ENCODE measurements around the gene MCTP1.
"Not testable (repeated sequence)": the region's sequence is repeated elsewhere in the genome, so short reads cannot be mapped to it uniquely, and the experiment has no call there.

Gene MCTP1

GRCh38 chr5:95244479-95244878, 40.4 kb downstream of the MCTP1 start:
- DNase-seq: peak; percentile 6

- DNase-seq: no peak
These were observed 43.3 kb downstream of the MCTP1 start for GRCh38 chr5:95241635-95242034.

- no peak for DNase-seq
These were observed 43.7 kb downstream of the MCTP1 start for GRCh38 chr5:95241161-95241560.

- DNase-seq: no peak
These were observed 46.2 kb downstream of the MCTP1 start for GRCh38 chr5:95238560-95239325.

GRCh38 chr5:95237324-95237723, 47.6 kb downstream of the MCTP1 start:
- no peak for DNase-seq

GRCh38 chr5:95235439-95235982, 49.4 kb downstream of the MCTP1 start:
- DNase-seq: no peak

GRCh38 chr5:95229646-95230045, 55.2 kb downstream of the MCTP1 start:
- DNase-seq: no peak

GRCh38 chr5:95224701-95225459, 60.0 kb downstream of the MCTP1 start:
- no peak for DNase-seq

DNA sequence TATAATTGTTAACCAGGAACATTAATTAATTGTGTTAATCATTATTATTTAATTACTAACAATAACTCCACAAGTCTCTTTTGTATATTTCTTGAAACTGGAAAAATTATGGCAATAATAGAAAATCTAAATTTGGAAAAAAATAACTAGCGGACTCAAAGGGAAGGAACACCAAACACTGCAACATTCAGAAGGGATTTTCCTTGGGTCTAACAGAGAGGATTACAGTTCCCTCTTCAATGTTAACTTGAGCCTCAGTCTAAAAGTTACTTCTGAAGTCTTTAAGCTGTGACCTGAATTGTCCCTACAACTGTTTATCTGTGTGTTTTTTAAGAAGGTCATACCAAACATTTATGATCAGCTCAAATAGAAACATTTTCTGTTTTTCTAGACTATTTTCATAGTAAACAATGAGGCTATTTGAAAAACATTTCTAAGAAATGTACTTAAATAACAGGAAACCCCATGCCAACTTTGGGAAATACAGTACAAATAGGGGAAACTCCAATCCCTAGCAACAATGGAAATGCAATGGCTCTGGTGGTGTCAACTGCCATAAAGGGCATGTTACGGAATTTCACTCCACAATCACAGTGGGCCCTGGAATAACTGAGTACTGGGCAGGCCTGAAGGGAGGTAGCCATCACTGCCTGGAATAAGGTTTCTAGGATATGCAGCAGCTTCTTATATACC, 61.2 kb downstream of the MCTP1 start:
- no peak for DNase-seq

- DNase-seq: no peak
These were observed 62.1 kb downstream of the MCTP1 start for GRCh38 chr5:95222836-95223235.

DNA sequence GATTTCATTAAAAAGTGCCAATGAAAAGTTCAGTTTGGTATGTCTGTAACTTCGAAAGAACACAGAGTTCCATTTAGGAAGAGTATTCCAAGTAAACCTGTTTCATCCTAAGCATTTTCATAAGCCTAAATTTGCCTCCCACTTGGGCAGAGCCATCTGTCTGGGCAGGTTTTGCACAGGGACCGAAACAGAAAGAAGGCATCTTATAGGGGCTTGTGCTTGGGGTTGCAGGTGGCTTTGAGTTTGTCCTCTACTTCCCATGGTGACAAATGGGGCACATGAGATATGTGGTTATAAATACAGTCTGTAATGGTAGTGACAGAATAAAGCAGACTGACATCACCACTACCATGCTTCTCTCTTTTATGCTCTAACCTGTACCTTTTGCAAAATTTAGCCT, 63.7 kb downstream of the MCTP1 start:
- DNase-seq: peak; percentile 1

DNA sequence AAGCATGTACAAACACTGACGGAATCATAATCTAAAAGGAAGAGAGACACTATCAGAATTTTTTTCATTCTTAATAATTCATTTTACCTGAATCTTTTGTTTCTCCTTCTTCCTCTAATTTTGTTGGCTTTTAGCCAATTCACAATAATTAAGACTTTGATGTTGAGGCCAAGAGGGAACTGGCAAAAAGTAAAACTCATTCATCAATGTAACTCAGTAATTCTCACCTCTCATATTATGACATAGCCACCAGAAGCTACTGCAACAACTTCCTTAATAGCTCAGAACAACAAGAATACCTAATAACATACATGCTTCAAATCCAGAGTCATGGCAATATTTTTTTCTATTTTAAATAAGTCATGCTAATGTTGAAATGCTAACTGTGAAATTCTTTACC, 64.5 kb downstream of the MCTP1 start:
- DNase-seq: no peak

DNA sequence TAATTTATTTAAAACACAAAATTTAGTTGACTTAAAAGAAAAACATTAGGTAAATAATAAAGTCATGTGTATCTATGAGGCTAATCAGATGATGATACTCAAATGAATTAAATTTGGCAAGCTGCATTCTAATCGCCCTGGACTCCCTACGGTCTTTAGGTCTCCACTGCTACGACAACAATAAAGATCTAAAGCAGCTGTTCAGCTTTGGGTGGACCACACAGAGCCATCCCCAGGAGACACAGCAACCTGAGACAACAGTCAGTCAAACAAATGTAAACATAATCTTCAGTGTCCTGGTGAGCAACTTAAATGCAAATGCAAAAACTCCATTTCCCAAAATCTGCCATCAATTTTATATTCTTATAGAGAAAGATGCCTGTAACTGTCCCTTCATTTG, 65.5 kb downstream of the MCTP1 start:
- DNase-seq: peak; percentile 15

DNA sequence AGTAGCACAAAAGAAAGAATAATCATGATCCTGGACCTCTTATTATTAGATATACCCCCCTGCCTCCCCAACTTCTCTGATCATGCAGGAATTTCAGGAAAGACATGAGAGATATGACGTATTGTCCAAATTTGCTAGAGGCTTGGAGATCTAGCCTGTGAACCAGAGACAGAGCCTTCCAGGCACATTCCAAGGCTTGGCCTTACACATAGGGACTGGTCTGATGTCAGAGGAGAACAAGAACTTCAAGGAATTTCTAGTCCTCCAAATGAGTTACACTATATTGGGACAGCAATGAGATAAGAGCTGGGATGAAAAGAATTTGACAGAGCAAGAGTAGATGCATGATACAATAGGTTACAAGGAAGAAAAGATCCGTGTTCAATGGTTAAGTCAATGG, 67.0 kb downstream of the MCTP1 start:
- DNase-seq: no peak

DNA sequence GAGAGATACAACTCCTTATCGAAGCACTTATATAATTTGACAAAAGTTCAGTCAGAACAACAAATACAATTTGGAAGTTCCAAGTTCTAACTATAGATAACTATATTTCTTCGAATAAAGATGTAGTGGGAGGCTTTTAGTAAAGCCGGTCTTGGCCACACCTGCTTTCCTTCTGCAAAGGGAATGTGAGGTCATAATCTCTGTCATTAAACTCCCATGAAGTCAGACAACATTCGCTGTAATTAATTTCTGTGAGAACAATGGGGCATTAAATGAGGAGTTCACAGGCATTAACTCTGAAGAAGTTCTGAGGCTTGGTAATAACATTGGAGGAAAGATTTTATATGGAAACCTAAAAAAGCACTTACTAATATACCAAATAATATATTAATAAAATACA, 67.5 kb downstream of the MCTP1 start:
- DNase-seq: no peak

GRCh38 chr5:95216136-95216955, 68.5 kb downstream of the MCTP1 start:
- DNase-seq: peak; percentile 11

GRCh38 chr5:95207811-95208210, 77.1 kb downstream of the MCTP1 start:
- DNase-seq: not testable (repeated sequence)

DNA sequence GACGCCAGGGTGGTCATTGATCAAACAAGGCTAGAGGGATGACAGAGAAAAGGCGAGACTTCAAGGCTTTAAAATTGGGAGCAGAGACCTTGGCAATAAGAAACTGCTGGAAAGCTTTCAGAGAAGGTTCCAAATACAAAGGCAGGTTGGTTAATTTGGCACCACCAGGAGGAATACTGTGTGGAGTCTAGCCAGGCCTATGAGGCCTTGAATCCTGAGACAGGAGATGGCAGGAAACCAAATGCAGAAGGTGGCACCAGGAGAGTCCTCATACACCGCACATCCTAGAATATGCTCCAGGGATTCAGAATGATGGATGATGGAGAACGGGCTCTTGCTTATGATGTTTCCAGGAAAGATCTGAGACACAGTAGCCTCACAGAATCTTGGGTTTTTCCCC, 90.0 kb downstream of the MCTP1 start:
- no peak for DNase-seq

- no peak for DNase-seq
These were observed 93.6 kb downstream of the MCTP1 start for GRCh38 chr5:95191330-95191729.

DNA sequence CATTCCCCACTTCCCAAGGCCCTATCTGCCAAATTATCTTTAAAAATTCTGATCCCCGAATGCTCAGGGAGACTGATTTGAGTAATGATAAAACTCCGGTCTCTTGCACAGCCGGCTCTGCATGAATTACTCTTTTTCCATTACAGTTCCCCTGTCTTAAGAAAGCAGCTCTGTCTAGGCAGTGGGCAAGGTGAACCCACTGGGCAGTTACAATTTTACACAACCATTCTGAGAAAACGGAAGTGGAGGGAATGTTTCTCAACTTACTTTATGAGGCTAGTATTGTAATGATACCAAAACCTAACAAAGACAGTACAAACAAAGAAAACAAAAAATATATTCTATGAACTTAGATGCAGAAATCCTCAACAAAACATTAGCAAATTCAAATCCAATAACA, 100.0 kb downstream of the MCTP1 start:
- DNase-seq: no peak

DNA sequence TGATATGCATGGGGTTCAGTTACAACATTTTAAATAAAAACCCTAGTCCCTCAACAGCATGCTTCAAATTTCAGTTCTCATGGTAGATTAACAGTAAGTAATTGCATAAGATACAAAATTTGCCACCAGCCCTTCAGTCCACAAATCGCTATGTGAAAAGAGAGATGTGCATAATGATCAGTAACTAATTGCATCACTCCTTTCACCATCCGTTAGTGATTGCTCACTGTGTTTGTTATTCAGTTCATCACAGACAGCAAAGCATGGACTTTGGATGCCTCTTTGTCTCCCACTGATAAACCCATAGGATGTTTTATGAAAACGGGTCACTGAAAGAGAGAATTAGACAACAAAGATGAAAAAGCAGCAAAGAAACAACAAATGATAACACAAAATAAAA, 103.2 kb downstream of the MCTP1 start:
- DNase-seq: no peak

DNA sequence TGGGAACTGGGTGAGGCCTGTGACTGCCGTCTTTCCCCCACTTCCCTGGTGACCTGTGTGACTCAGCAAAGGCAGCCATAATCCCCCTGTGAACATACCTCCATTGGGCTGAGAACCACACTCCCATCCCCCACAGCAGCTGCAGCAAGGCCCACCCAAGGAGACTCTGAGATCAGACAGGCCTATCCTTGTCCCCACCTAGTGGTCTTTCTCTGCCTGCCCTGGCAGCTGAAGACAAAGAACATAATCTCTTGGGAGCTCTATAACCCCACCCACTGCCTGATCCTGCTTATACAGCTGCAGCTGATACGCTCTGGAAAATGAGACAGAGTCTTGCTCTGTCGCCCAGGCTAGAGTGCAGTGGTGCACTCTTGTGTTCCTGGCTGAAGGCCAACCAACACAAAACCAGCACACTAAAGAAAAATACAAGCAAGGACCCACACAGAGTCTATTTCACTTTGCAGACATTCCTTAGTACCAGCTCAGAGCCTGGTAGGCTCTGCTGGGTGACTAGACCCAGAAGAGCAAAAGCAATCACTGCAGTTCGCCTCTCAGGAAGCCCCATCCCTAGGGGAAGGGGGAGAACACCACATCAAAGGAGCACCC, 106.7 kb downstream of the MCTP1 start:
- DNase-seq: peak; percentile 47

All from NCI-H2171 treated with DMSO at 0.1 percent for 48 hours (cell line).